Fibroblast of gingiva (primary cell): ENCODE measurements around the gene CNPY3.
"Not testable (repeated sequence)": the region's sequence is repeated elsewhere in the genome, so short reads cannot be mapped to it uniquely, and the experiment has no call there.

ENCODE experiments used
- DNase-seq: peaks from one replicate; pipeline ENCODE4 v3.0.0-alpha.2; 2011; ENCODE audit warnings: low read depth

Gene CNPY3

GRCh38 chr6:42915732-42916131 is 13.5 kb upstream of the CNPY3 start, which contains the start of gene PTCRA:
TSS of gene PTCRA (plus strand) at chr6:42916053. CDS start at chr6:42916070, 17 bp downstream.
- no peak for DNase-seq

DNA sequence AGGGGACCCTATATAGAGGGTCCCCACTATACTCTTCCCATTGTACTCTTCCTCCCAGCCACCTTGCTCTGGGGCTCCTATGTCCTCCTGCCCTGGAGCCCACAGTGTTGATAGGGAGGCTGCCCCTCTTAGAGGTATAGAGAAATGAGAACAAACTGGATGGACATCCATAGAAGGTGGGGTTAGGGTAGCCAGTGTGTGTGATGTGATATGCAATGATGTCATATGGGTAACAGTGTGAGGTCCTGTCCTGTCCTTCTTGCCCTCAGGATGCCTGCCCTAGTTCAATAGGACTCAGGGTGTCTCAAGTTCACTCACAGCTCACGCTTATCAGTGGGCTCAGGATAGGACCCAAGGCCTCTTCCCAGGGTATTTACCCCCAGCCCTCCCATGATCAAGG is 13.0 kb upstream of the CNPY3 start:
- DNase-seq, result no peak

DNA sequence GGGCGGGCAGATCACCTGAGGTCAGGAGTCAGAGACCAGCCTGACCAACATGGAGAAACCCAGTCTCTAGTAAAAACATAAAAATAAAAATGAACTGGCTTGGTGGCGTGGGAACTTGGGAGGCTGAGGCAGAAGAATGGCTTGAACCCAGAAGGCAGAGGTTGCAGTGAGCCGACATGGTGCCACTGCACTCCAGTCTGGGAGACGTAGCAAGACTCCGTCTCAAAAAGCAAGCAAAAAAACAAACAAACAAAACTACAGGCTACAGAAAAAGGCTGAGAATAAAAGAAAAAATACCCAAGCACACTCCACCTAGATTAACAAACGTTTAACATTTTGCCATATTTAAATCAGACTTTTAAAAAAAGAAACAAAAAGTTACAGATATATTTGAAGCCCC is 7.5 kb upstream of the CNPY3 start:
- DNase-seq, result no peak

DNA sequence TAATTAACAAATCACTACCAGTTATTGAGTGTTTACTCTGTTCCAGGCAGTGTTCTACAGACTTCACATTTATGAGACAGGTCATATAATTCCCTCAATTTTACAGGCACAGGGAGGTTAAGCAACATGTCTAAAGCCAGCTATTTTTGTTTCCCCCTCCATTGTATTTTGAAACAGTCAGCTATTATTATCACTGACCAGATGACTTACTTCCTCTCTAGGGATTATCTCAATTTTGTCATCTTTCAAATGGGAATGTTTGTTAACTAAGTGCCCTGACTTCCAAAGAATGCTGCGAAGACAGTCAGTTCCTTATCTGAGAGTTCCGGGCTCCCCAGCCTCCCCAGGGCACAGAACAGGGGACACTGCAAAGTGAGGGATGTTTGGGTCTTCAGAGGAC is 5.6 kb upstream of the CNPY3 start:
- peak; percentile 32 for DNase-seq

DNA sequence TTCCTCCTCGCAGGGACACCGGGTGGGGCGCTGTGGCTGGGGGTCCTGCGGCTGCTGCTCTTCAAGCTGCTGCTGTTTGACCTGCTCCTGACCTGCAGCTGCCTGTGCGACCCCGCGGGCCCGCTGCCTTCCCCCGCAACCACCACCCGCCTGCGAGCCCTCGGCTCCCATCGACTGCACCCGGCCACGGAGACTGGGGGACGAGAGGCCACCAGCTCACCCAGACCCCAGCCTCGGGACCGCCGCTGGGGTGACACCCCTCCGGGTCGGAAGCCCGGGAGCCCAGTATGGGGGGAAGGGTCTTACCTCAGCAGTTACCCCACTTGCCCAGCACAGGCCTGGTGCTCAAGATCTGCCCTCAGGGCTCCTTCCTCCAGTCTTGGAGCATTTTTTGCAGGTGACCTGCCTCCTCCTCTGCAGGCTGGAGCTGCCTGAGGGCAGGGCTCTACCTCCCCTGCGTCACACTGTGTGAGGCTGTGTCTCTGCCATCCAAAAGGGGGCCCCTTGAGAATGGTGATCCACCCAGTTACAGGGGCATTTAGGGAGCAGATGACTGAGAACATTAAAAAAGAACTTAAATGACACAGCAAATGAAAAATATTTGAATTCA is 3.9 kb upstream of the CNPY3 start:
- no peak for DNase-seq

DNA sequence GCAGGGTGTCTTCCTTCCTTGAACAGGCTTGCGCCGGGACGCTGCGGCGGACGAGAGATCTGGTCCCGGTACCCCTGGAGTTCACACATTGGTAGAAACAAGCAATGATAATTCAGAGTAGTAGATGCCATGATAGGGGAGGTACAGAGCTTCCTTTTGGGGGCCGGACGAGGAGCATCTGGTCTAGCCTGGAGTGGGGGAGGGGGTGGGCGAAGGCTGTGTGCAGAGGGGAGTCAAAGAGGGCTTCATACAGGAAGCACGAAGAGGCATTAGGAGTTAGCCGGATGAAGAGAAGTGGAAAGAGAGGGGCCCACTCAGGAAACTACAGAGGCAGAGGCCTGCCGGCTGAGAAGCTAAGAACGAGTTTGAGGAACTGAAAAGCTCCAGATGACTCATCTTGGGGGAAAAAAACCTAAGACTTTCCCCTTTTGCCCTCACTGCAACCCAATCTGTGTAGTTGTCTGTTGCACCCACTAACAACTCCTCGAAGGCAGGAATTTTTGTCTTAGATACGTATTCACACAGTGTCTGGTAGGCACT is 611 bp downstream of the CNPY3 start:
- DNase-seq, result peak; percentile 57

GRCh38 chr6:42932412-42932811 is 3.1 kb downstream of the CNPY3 start:
- no peak for DNase-seq

GRCh38 chr6:42933205-42933604 is 3.9 kb downstream of the CNPY3 start:
- no peak for DNase-seq

DNA sequence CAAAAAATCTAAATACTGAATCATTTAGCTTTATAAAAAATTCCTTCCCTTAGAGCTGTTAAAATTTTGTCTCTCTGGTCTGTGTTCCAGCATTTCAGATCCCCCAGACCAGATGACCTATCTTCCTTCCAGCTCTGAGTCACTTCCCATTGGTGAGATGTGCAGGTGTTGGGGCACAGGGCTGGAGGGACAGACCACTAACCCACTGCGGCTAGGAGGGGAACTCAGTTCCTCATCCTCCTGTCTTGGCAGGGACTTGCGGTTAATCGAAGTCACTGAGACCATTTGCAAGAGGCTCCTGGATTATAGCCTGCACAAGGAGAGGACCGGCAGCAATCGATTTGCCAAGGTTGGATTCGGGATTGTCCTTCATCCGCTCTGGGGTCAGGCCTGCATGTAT is 6.0 kb downstream of the CNPY3 start:
- no peak for DNase-seq

DNA sequence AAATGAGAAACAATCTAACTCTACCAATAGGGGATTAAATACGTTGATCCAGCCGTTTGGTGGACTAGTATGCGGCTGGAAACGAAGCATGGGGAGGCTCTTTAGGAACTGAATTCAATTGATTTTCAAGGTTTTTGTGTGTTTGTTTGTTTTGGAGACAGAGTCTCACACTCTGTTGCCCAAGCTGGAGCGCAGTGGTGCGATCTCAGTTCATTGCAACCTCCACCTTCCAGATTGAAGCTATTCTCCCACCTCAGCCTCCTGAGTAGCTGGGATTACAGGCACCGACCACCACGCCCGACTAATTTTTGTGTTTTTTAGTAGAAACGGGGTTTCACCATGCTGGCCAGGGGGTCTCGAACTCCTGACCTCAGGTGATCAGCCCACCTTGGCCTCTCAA is 7.1 kb downstream of the CNPY3 start:
- no peak for DNase-seq

- no peak for DNase-seq
Measured at GRCh38 chr6:42937548-42938427, 8.5 kb downstream of the CNPY3 start.

- no peak for DNase-seq
Measured at GRCh38 chr6:42938428-42938796, 9.1 kb downstream of the CNPY3 start.

DNA sequence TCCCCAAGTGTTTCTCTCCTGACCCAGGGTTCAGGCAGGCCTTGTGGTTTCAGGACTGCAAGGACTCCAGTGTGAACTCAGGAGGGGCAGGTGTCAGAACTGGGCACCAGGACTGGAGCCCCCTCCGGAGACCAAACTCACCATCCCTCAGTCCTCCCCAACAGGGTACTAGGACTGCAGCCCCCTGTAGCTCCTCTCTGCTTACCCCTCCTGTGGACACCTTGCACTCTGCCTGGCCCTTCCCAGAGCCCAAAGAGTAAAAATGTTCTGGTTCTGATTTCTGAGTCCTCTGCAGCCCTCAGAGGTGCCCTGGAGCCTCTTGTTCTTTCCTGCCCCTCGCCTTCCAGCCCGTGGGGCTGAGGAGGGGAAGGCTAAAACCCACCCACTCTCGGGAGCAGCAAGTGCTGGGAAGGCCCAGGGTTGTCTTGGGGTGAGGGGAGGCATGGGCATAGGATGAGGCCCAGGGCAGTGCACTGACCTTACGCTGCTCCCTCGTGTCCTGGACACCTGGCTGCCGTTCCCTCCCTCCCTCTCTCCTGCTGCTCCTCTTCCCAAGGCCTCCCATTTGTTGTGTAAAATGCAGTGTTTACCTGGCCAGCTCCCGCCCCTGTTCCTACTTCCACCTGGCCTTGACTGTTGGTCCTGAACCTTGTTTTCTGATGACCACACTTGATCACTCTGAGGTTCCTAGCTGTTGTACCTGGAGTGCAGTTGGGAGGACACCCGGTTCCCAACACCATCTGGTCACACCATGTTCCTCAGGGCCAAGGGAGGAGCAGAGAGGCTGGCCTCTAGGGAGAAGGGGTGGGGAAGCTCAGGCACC is 9.9 kb downstream of the CNPY3 start:
- DNase-seq, result no peak

DNA sequence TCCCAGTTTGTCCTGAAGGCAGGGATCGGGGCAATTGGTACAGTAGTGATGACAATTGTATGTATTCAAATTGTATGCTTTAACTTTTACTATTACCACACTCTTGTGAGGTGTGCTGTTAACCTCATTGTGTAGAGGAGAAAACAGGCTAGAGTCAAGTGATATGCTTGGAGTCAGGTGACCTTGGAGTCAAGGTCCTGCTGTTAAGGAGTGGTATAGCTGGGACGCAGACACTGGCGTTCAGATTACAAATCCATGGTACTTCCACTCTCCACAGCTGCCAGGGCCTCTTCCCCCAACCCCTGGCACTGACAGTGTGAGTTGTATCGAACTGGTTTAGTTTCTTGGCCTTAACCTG is 10.5 kb downstream of the CNPY3 start:
- no peak for DNase-seq

GRCh38 chr6:42940493-42941045 is 11.3 kb downstream of the CNPY3 start:
- no peak for DNase-seq

- not testable (repeated sequence) for DNase-seq
Measured at GRCh38 chr6:42941356-42941755, 12.1 kb downstream of the CNPY3 start.

DNA sequence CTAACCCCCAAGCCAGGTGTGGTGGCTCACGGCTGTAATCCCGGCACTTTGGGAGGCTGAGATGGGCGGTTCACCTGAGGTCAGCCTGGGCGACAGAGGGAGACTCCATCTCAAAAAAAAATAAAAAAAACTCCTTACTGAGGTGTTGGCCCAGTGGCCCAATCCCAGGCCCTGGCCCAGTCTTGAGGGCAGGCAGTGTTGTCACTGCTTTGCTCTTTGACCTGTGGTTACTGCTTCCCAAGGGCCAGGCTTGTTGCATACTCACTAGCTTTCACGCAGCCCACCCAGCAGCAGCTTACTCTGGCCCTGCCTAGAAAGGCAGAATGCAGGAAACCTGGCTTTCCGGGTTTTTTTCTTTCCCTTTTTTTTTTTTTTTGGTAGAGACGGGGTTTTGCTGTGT is 13.2 kb downstream of the CNPY3 start:
- no peak for DNase-seq

DNA sequence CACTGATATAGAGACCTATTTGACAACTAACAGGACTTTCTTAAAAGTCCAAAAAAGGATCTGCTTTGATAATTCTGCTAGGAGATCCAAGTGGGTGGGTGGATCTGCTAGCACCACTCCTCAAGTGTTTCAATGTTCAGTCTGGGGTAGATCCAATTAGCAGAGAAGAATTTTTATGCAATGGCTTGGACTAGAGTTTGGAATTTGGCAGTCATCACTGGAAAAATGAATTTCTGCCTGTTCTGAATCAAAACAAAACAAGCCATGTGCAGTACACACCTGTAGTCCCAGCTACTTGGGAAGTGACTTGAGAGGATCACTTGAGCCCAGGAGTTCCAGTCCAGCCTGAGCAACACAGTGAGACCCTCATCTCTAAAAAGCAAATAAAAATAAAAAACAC is 18.7 kb downstream of the CNPY3 start:
- DNase-seq, result no peak

DNA sequence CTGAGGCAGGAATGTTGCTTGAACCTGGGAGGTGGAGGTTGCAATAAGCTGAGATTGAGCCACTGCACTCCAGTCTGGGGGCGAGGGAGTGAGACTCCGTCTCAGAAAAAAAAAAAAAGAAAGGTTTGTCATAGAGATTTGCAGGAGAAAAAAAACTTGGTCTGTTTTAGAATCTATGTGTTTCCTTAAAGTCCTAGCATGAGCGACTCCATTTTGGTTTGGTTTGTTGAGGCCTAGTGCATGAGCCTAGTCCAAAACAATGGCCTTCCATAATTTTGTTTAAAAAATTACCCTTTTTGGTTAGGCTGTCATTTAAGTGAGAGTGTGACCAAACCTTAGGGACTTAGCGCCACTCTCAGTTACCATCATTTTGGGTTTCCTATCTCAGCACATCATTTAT is 23.1 kb downstream of the CNPY3 start:
- DNase-seq, result no peak

- DNase-seq, result not testable (repeated sequence)
Measured at GRCh38 chr6:42954405-42954804, 25.1 kb downstream of the CNPY3 start.

DNA sequence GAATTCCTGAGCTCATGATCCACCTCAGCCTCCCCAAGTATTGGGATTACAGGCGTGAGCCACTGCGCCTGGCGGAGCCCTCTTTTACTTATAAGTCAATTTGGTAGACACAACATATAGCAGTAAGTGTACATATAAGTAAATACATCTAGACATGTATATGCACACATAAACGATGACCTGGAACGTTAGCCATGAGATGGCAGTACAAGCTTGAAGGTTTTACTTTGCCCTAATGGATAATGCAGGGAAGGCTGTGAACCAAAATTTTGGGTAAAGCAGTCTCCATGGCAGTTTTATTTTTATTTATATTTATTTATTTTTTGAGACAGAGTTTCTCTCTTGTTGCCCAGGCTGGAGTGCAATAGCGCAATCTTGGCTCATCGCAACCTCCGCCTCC is 28.8 kb downstream of the CNPY3 start:
- no peak for DNase-seq

DNA sequence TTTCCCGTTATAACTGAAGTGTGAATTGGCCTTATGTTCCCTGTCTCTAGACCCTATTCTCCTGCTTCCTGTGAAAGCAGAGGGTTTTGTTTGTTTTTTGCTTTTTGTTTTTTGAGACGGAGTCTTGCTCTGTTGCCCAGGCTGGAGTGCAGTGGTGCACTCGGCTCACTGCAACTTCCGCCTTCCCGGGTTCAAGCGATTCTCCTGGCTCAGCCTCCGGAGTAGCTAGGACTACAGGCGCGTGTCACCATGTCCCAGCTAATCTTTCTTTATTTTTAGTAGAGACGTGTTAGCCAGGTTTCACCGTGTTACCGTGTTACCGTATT is 30.6 kb downstream of the CNPY3 start:
- DNase-seq, result no peak
